ENCODE results near the gene TNNI3K.
A peak's percentile ranks its signal among the peaks of the same experiment; 100 is the strongest.
"Not testable (repeated sequence)": the region's sequence is repeated elsewhere in the genome, so short reads cannot be mapped to it uniquely, and the experiment has no call there.

Gene TNNI3K

GRCh38 chr1:74237787-74238186 lies 2.6 kb downstream of the TNNI3K start:
- no peak overlapping the region for H3K4me3 ChIP-seq (ENCODE audit: low read depth, low read length)
- in situ Hi-C loops (cut with HindIII; ENCODE audit: low sequenced_read_pairs), result no loop called here
- TF ChIP-seq, protein P1, sequence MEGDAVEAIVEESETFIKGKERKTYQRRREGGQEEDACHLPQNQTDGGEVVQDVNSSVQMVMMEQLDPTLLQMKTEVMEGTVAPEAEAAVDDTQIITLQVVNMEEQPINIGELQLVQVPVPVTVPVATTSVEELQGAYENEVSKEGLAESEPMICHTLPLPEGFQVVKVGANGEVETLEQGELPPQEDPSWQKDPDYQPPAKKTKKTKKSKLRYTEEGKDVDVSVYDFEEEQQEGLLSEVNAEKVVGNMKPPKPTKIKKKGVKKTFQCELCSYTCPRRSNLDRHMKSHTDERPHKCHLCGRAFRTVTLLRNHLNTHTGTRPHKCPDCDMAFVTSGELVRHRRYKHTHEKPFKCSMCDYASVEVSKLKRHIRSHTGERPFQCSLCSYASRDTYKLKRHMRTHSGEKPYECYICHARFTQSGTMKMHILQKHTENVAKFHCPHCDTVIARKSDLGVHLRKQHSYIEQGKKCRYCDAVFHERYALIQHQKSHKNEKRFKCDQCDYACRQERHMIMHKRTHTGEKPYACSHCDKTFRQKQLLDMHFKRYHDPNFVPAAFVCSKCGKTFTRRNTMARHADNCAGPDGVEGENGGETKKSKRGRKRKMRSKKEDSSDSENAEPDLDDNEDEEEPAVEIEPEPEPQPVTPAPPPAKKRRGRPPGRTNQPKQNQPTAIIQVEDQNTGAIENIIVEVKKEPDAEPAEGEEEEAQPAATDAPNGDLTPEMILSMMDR (IDR thresholded peaks at IDR 0.05; ENCODE audit: low read depth, low read length, missing control alignments), result no peak
- DNase-seq (ENCODE audit: low read depth), result no peak

DNA sequence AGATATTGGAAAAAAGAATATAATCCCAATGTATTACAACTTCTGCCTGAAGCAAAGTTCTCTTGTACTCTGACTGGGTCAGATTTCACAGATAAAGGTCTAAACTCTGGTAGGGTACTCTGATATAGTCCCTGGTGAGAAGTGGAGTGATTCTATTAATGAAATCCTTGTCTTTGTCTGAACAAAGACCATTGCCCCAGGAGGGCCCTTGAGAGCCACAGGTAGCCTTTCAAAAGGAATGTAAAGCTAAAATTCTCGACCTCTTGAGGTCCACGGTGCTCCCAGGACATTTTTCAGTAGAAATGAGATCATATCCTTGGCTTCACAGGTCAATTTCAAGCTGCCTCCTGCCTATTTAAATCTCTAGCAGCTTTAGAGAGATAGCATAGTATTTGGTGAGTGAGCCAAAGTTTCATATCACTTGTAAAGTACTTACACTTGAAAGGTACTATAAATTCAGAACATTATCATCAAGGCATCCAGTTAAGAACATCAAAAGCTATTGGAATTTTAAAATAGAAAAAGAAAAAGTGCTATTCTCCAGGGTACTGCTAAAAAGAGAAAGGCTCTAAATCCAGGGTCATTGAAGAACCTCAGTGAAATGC lies 10.1 kb downstream of the TNNI3K start:
- DNase-seq (ENCODE audit: low read depth), result peak; percentile 11
- TF ChIP-seq, protein P1 (IDR thresholded peaks at IDR 0.05; ENCODE audit: low read depth, low read length, missing control alignments), result no peak
- in situ Hi-C loops (cut with HindIII; ENCODE audit: low sequenced_read_pairs), result no loop called here

GRCh38 chr1:74246315-74246714 lies 11.1 kb downstream of the TNNI3K start:
- in situ Hi-C loops (cut with HindIII; ENCODE audit: low sequenced_read_pairs), result no loop called here
- peak; percentile 41 for DNase-seq (ENCODE audit: low read depth)
- no peak overlapping the region for H3K4me3 ChIP-seq (ENCODE audit: low read depth, low read length)
- TF ChIP-seq, protein P1 (IDR thresholded peaks at IDR 0.05; ENCODE audit: low read depth, low read length, missing control alignments), result no peak

More for the DNA sequence above, 10.1 kb downstream of the TNNI3K start:
- no peak overlapping the region for H3K4me3 ChIP-seq (ENCODE audit: low read depth, low read length)

DNA sequence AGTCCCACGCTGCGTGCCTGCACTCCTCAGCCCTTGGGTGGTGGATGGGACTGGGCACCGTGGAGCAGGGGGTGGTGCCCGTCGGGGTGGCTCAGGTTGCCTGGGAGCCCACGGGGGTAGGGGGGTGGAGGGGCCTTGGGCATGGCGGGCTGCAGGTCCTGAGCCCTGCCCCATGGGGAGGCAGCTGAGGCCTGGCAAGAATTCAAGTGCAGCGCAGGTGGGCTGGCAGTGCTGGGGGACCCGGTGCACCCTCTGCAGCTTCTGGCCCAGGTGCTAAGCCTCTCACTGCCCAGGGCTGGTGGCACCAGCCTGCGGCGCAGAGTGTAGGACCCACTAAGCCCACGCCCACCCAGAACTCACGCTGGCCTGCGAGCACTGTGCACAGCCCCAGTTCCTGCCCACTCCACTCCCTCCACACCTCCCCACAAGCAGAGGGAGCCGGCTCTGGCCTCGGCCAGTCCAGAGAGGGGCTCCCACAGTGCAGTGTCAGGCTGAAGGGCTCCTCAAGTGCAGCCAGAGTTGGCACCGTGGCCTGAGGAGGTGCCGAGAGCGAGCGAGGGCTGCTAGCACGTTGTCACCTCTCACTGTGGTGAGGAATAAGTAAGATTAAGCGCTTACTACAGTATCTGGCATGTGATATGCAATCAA lies 12.8 kb downstream of the TNNI3K start:
- in situ Hi-C loops (cut with HindIII; ENCODE audit: low sequenced_read_pairs), result no loop called here
- H3K4me3 ChIP-seq (ENCODE audit: low read depth, low read length), result no peak overlapping the region
- TF ChIP-seq, protein P1 (IDR thresholded peaks at IDR 0.05; ENCODE audit: low read depth, low read length, missing control alignments), result no peak
- no peak for DNase-seq (ENCODE audit: low read depth)

- in situ Hi-C loops (cut with HindIII; ENCODE audit: low sequenced_read_pairs); H3K4me3 ChIP-seq (ENCODE audit: low read depth, low read length); DNase-seq (ENCODE audit: low read depth): not testable (repeated sequence)
These were observed 18.1 kb downstream of the TNNI3K start for GRCh38 chr1:74253243-74253824.

GRCh38 chr1:74266001-74266400 lies 30.8 kb downstream of the TNNI3K start:
- no peak for DNase-seq (ENCODE audit: low read depth)
- in situ Hi-C loops (cut with HindIII; ENCODE audit: low sequenced_read_pairs), result no loop called here
- no peak overlapping the region for H3K4me3 ChIP-seq (ENCODE audit: low read depth, low read length)
- TF ChIP-seq, protein P1 (IDR thresholded peaks at IDR 0.05; ENCODE audit: low read depth, low read length, missing control alignments), result no peak

DNA sequence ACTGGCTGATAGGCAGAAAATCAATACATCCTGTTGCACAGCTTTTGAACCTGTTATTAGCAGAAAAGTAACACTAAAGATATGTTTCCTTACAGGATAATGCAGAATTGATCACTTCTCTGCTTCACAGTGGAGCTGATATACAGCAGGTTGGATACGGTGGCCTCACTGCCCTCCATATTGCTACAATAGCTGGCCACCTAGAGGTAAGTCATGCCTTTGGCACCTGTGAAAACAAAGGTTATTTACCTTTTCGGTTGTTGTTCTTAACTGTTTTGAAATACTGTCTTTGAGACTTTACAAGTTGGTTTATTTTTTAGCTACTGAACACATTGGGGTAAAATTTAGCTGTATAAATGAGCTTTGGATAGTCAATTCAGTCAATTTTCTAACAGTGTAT lies 36.3 kb downstream of the TNNI3K start:
- H3K4me3 ChIP-seq (ENCODE audit: low read depth, low read length), result no peak overlapping the region
- in situ Hi-C loops (cut with HindIII; ENCODE audit: low sequenced_read_pairs), result no loop called here
- DNase-seq (ENCODE audit: low read depth), result no peak
- TF ChIP-seq, protein P1 (IDR thresholded peaks at IDR 0.05; ENCODE audit: low read depth, low read length, missing control alignments), result no peak

All from astrocyte of the cerebellum (primary cell).